AG08396 (cell line): Measurements from ENCODE around the gene FLOT2.
"Not testable (repeated sequence)": the region's sequence is repeated elsewhere in the genome, so short reads cannot be mapped to it uniquely, and the experiment has no call there.

Experiments
- DNase-seq: peaks from one replicate; pipeline ENCODE4 v3.0.0; 2012; ENCODE audit warnings: low spot score, mixed read lengths

The FLOT2 gene

DNA sequence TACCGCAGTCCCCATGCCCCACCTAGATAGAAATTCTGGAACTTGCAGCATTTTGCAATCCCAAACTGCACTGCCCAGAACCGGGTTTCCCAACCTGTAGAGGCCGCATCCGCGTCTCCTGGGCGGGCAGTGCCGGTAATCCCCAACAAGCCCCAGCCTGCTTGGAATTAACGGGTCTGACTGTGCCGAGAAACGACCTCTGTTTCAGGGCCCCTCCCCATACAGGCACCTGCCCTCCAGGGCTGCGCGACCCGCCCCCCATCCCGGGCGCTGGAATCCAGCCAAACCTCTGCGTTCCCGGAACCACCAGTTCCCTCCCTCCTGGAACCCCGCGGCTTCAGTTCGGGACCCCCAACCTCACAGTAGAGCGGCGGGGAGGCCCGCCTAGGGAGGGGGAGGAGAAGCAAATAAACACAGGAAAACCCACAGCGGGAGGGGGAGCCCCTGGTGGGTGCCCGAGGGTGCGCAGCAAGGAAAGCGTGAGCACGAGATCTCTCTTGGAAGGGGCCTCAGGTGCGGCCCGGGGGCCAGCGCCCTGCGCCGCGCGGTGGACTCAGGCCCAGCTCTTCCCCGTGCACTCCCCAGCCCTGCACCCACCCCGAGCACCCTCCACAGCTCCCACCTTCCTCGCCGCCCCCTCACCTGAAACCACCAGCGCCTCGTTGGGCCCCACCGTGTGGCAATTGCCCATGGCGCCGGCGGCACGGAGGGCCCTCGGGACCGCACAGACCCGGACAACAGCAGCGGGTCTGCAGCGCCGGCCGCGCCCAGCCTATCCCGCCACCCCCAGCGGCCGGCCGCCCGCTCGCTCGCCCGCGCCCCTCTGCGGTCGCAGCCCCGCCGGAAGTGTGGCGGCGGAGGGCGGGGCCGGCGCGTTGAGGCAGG lies at the start of gene FLOT2:
Gene FLOT2 (minus strand): TSS at position 850 of the 885 bp plus-strand sequence. CDS start 159 bp downstream, at position 691.
- DNase-seq = peak; percentile 69

DNA sequence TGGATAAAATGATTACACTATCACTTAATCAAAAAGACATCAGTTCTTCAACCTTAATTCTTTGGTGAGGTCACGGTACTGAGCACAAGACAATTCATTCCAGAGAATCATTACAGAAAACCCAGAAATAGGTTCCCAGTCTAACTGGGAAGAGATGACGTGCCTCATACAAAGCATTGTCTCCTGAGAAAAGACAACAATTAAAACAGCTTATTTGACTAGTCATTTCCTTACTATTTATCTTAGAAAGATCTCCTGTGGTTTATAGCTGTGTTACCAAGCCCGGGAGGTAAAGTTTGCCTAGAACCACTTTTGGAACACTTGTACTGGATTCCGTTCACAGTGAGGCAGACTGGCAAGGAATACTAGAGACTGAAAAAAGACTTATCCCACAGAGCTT lies 48.7 kb upstream of the FLOT2 start:
- DNase-seq = no peak

- DNase-seq = no peak
These were observed 47.6 kb upstream of the FLOT2 start for GRCh38 chr17:28944862-28945741.

DNA sequence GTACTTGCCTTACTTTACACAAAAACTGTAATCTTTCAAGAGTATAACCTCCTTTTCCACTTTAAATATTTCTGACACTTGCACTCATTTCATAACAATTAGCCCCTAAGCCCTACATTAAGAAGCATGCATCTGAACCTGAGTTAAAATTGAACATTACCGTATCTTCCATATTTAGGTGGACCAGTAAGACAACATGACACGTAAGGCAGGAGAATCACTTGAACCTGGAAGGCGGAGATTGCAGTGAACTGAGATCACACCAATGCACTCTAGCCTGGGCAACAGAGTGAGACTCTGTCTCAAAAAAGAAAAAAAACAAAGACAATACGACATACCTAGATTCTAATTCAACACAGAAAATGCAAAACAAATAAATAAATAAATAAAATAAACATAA lies 46.8 kb upstream of the FLOT2 start:
- DNase-seq = no peak

DNA sequence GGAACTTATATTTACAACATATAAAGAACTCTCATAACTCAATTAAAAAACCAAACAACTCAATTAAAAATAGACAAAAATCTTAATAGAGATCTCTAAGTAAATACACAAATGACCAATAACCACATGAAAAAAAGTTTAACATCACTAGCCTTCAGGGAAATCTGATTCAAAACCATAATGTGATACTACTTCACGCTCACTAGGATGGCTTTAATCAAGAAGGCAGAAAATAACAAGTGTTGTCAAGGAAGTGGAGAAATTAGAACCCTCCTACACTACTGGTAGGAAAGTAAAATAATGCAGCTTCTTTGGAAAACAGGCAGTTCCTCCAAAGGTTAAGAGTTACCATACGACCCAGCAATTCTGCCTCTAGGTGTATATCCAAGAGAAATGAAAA lies 45.4 kb upstream of the FLOT2 start:
- DNase-seq = no peak

DNA sequence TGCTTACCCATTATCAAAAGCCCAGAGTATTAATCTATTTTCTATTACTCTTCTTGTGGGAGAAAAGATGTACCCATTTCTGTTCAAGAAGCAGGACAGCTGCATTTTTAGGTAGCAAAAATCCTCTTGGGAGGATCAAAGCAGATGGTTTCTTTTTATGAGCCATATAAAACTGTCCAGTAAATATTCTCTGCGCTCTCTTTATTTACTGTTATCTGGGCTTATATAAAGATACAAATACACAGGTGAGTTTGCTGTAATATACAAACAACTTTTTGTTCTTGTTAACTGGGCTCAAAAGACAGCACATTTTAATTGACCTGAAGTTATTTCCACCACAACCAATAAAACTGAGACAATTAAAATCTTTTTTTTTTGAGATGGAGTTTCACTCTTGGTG lies 43.7 kb upstream of the FLOT2 start:
- DNase-seq = no peak

- no peak for DNase-seq
These were observed 43.1 kb upstream of the FLOT2 start for GRCh38 chr17:28940675-28941074.

DNA sequence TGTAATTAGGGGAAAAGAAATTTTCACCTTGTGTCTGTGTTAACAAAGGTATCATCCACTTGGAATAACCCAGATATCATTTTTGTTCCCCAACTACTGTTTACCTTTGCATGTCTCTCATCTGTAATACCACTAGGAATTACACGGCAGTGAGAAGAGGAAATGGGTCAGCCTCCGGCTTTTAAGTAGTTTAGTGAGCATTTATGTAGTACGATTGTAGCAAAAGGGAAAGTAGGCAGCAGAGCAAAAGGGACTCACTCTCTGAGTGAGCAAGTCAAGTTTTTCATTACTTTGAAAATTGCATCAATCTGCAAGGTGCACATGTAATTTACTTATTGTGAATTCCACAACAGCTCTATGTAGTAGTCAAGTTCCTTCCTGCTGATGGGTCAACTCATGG lies 42.6 kb upstream of the FLOT2 start:
- no peak for DNase-seq

DNA sequence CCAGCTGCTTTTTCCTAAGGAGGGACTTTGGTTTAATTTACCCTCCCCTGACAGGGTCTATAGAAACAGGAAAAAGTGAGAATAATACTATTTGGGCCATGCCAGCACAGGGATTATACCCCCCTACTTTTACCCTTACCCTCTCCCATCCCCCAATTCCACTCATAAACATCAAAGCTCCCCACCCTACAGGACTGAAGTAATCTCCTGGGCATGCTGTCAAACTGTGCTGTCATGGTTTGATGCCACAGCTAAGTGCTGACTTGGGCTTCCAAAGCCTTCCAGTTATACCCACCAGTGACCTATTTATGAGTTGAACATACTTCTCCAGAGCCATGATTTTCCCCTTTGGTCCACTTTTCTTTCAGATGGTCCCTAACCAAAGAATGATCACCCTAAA lies 41.0 kb upstream of the FLOT2 start:
- DNase-seq = no peak

DNA sequence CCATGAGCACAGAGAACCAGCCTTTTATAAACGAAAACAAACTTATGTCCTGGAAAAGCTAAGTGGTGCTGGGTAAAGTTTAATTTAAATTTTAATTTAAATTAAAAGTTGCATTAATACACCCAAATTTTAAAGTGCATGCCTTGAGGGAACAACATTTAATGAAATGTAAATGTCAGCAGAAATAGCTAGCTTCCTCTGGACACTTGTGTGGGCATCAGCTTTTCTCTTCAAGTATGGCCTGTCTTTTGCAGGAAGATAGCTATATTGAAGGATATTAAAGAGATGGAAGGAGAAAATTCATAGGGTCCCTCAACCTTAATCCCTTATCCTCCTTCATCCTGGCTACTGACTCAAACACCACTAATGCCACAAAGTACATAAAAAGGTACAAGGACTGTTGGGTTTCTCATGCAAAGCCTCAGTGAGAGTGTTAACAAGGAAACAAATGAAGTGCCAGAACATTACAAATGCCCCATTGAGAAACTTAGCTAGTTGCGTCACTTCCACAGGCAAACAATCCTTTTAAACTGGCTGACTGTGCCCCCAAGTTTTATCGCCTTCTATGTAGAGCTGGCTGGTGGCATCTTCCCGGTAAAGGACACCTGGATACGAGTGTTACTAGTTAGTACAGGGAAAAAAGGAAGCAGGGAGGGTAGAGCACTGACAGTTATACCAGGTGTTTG lies 39.7 kb upstream of the FLOT2 start:
- DNase-seq = no peak

DNA sequence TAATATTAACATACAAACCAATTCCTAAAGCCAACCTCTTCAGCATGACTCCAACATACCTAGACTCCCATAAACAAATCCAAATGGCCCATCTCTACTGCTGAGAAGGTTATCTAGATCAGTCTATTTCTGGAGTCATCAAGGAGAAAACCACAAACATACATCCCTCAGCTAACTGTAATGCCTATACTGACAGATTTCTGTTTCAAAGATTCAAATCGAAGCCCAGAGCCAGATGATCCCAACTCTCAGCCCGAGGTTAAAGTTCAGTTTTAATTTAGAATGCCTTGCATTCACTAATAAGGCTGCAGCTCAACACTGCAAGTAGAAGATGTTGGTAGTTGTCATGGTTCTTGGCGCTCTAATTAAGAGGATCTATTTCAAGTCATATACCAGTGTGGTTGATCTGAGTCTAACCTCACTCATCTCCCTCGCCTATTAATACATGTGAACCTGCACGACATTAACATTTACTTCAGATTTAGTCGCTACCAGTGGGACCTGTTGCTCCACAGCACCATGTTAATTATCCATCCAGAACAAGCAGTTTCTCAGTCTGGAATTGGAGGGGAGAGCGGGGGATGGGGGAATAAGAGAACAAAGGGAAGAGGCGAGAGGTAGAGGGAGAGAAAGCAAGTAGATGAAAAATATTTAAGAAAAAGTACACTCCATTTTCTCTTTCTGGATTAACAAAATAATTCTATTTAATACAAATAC lies 38.4 kb upstream of the FLOT2 start:
- DNase-seq = no peak

GRCh38 chr17:28934508-28934907 lies 37.0 kb upstream of the FLOT2 start:
- DNase-seq = not testable (repeated sequence)

DNA sequence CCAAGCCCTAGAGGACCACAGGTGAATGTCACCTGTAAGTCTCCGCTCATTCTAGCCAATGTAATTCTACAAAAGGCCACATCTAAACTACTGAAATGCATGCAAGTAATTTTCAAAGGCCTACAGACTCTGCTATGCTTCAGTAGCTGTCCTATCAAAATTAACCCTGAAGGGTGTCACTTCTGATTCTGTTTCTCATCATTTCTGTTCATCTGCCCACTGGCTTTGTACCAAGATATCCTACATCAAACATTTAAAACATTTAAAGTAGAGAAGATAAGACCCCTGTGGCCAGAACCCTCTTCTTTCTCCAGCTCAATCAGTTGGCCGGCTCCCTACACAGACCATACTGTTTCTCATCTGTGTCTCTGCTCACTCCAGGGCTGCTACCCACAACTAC lies 32.3 kb upstream of the FLOT2 start:
- DNase-seq = no peak

GRCh38 chr17:28928061-28928460 lies 30.5 kb upstream of the FLOT2 start:
- DNase-seq = no peak

DNA sequence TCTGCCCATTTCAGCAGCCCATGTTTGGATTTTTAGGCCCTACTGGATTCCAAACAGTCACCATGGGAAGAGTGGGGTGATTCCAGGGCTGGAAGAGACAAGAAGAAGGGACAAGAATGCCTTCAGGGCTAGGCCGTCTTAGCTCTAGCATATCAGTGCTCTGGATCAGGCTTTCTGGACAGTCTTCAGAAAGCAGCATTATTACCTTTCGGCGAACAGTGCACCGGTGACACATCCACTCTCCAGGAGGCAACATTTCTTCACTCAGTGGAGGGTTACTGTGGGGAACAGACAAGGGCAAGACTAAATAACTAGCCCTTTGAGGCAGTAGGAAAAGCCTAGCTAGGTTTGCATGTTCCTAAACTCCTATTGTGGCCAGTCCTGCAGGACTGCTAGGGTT lies 29.3 kb upstream of the FLOT2 start:
- DNase-seq = no peak

- no peak for DNase-seq
These were observed 28.8 kb upstream of the FLOT2 start for GRCh38 chr17:28926366-28926765.

GRCh38 chr17:28925912-28926365 lies 28.4 kb upstream of the FLOT2 start:
- peak; percentile 55 for DNase-seq

- no peak for DNase-seq
These were observed 22.7 kb upstream of the FLOT2 start for GRCh38 chr17:28920201-28920600.

GRCh38 chr17:28918295-28918694 lies 20.8 kb upstream of the FLOT2 start:
- DNase-seq = no peak

DNA sequence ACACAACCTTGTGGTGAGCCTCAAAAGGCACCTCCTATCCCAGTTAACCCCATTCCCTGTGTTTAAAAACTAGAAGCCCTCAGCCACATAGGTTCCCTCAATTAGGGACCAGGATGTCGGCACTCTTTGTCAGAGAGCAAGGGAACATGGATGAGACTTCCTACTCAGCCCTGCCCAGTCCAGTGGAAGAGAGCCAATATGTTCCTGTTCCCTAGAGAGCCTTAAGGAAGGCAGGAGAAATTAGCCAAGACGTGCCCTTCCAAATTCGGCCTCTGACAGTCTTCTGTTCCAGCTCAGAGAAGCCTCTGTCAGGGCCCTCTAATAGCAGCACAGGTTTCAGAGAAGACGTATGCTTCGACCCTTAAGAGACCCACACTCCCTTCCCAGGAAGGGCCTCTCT lies 19.9 kb upstream of the FLOT2 start:
- no peak for DNase-seq

GRCh38 chr17:28917029-28917428 lies 19.5 kb upstream of the FLOT2 start:
- no peak for DNase-seq
